Measurements from ENCODE around the gene DMTF1.
"Not testable (repeated sequence)": the region's sequence is repeated elsewhere in the genome, so short reads cannot be mapped to it uniquely, and the experiment has no call there.

Gene DMTF1

DNA sequence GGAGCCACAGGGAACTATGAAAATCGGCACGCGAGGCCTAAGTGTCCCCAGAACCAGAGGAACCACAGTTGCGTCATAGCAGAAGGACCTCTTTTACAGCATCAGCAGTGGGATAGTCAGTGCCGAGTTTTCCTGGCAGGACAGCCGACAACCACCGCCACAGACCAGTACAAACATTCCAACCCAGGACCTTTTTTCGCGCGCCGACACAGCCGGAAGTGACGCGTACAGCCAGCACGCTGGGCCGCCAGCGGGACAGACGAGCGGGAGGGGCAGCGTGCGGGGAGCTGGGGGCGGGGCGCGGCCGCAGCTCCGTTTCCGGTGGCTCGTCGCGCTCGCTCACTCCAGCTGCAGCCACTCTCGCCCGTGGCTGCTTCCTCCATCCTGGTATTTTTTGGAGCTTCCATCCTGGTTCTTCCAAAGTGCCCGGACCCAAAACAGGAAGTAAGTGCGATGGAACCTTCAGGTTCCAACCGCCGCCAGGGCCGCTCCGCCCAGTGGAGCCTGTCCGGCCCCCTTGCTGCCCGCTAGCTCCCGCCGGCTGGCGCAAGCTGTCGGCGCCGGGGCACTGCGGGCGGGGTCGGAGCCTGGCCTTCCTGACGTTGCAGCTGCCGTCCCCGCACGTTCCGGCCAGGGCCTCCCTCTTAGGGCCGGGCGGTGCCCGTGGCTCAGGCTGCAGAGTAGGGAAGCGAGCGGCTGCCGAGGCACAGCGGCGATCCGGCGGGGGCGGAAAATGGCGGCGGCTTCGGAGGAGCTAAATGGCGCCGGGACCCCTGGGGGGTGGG is at the start of gene DMTF1:
Gene DMTF1, plus strand, starts transcription at position 342 of the 785 bp plus-strand sequence. CDS start 12,489 bp downstream, outside the sequence.
- H3K4me3 ChIP-seq (ENCODE audit: low read length), result peak within 1 kb of the TSS; percentile 91
- H3K9me3 ChIP-seq (ENCODE audit: control insufficient read depth, low read depth, low read length), result no peaks in the 10 kb centered on the region
- peak within 1 kb of the TSS; percentile 97 for H3K9ac ChIP-seq (ENCODE audit: low read length)
- H3K4me1 ChIP-seq (ENCODE audit: control insufficient read depth, low read depth, low read length), result peaks cover 15% of the 10 kb centered on the region
- H3K27me3 ChIP-seq (ENCODE audit: control insufficient read depth, insufficient read depth, low read length), result no peaks in the 10 kb centered on the region
- H3K36me3 ChIP-seq (ENCODE audit: control insufficient read depth, low read depth, low read length), result peaks cover 12% of the 10 kb centered on the region
- H3K27ac ChIP-seq (ENCODE audit: low read length), result peak within 1 kb of the TSS; percentile 100

- Histone ChIP-seq H3K27me3 (ENCODE audit: control insufficient read depth, insufficient read depth, low read length) (no peaks in the 10 kb centered on the region), H3K9me3 (ENCODE audit: control insufficient read depth, low read depth, low read length) (no peaks in the 10 kb centered on the region), H3K4me1 (ENCODE audit: control insufficient read depth, low read depth, low read length) (no peaks in the 10 kb centered on the region), H3K4me3 (ENCODE audit: low read length) (no peak overlapping the region), H3K9ac (ENCODE audit: low read length) (no peak overlapping the region), H3K27ac (ENCODE audit: low read length) (no peak overlapping the region), H3K36me3 (ENCODE audit: control insufficient read depth, low read depth, low read length) (no peaks in the 10 kb centered on the region)
These were observed 46.9 kb upstream of the DMTF1 start for GRCh38 chr7:87105401-87105800.

DNA sequence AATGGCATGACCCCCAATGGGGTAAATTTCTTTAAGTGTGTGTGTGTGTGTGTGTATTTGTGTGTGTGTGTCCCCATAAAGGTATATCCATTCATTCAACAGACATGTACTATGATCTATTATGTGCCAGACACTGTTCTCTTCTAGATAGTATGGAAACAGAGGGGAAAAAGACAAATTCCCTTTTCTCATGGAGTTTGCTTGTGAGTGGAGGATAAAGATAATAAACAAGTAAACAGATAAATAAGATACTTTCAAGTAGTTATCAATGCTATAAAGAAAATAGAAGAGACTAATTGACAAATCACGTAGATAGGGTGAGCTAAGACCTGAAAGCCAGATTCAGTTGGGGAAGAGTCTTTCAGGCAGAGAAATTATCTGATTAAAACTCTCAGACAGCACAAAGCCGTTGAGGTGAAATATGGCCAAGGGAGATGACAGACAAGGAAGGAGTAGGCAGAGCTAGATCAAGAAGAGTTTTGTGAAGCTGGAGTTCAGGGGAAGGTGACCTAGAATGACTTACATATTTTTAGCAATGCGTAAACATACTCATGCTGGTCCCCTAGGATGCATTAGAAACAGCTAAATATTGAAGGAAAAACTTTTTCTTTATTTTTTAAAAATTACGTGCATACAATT is 45.2 kb upstream of the DMTF1 start:
- Histone ChIP-seq H3K9ac (ENCODE audit: low read length) (no peak overlapping the region), H3K36me3 (ENCODE audit: control insufficient read depth, low read depth, low read length) (no peaks in the 10 kb centered on the region), H3K4me1 (ENCODE audit: control insufficient read depth, low read depth, low read length) (no peaks in the 10 kb centered on the region), H3K9me3 (ENCODE audit: control insufficient read depth, low read depth, low read length) (no peaks in the 10 kb centered on the region), H3K27ac (ENCODE audit: low read length) (no peak overlapping the region), H3K4me3 (ENCODE audit: low read length) (no peak overlapping the region), H3K27me3 (ENCODE audit: control insufficient read depth, insufficient read depth, low read length) (no peaks in the 10 kb centered on the region)

DNA sequence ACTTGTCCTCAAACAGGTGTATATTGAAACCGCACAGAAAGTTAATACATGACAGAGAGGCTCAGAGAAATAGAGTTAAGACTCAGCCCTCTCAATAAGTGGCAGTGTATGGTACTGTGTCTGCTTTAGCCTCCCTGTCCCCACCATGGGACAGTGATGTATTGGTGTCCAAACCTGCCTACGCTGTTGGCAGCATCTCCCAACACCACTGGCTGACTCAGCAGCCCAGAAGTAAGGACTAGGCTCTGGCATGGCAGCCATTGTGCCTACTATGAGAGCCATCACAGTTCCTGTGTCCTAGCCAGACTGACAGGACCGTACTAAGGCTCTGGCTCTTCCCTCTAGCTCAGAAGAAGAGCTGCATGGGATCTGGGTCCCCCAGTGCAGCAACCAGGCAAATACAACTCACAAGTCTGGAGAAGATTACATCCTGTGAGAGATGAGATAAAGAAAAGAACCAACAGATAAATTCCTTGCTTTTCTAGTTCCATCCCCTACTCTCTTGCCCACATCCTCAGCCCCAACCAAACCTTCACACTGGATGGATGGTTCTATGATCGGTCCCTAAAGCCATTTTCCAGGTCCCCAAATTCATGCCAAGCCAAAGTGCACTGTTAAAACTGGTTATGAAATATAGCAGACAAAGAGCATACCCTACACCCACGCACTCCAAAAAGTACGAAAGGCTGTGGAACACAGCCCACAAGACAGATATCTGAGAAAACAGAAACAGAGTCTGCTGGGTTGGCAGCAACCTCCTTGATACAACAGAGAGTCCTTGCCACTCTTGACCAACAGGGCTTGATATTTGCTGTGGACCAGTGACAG is 44.1 kb upstream of the DMTF1 start:
- H3K9me3 ChIP-seq (ENCODE audit: control insufficient read depth, low read depth, low read length), result no peaks in the 10 kb centered on the region
- H3K36me3 ChIP-seq (ENCODE audit: control insufficient read depth, low read depth, low read length), result no peaks in the 10 kb centered on the region
- no peak overlapping the region for H3K27ac ChIP-seq (ENCODE audit: low read length)

DNA sequence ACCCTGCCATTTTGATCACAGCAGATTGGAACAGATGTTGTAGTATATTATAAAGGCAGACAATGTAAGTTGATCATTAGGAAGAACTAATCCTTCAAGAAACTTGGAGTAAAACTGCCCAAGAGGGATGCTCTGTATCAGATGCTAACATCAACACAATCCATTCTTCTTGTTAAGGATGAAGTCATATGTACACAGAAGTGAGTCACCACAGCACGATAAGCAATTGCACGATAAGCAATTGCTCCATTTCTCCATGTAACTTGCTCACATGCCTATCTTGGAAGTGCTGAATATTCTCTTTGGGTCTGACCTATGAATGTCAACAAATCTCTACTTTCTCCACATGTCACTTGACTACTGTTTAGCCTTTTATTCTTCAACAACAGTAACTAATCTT is 41.5 kb upstream of the DMTF1 start:
- Histone ChIP-seq H3K9me3 (ENCODE audit: control insufficient read depth, low read depth, low read length) (no peaks in the 10 kb centered on the region), H3K27ac (ENCODE audit: low read length) (no peak overlapping the region), H3K4me3 (ENCODE audit: low read length) (no peak overlapping the region)

More for the DNA sequence above, 44.1 kb upstream of the DMTF1 start:
- no peak overlapping the region for H3K4me3 ChIP-seq (ENCODE audit: low read length)
- H3K9ac ChIP-seq (ENCODE audit: low read length), result no peak overlapping the region
- no peaks in the 10 kb centered on the region for H3K4me1 ChIP-seq (ENCODE audit: control insufficient read depth, low read depth, low read length)
- H3K27me3 ChIP-seq (ENCODE audit: control insufficient read depth, insufficient read depth, low read length), result no peaks in the 10 kb centered on the region

DNA sequence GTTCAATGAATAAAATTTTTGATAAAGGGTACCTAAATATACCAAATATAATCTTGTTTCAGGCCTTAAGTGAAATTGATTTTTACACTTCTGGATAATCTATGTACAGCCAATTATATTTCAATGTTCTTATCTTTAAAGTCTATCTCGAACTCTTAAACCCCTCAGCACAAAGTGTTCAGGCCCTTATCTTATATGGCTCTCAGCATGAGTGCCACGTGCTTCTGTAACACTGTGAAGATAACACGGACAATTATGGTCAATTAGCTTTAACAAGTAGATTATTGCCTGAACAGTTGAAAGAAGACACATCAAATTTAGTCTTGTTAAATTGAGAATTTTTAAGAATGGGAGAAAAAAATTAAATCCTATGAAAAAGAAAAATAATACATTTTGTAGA is 40.4 kb upstream of the DMTF1 start:
- H3K9me3 ChIP-seq (ENCODE audit: control insufficient read depth, low read depth, low read length), result no peaks in the 10 kb centered on the region
- no peak overlapping the region for H3K9ac ChIP-seq (ENCODE audit: low read length)
- H3K27me3 ChIP-seq (ENCODE audit: control insufficient read depth, insufficient read depth, low read length), result no peaks in the 10 kb centered on the region
- H3K4me1 ChIP-seq (ENCODE audit: control insufficient read depth, low read depth, low read length), result no peaks in the 10 kb centered on the region
- no peak overlapping the region for H3K27ac ChIP-seq (ENCODE audit: low read length)
- H3K36me3 ChIP-seq (ENCODE audit: control insufficient read depth, low read depth, low read length), result no peaks in the 10 kb centered on the region
- no peak overlapping the region for H3K4me3 ChIP-seq (ENCODE audit: low read length)

More for the DNA sequence above, 41.5 kb upstream of the DMTF1 start:
- Histone ChIP-seq H3K27me3 (ENCODE audit: control insufficient read depth, insufficient read depth, low read length) (no peaks in the 10 kb centered on the region), H3K4me1 (ENCODE audit: control insufficient read depth, low read depth, low read length) (no peaks in the 10 kb centered on the region), H3K9ac (ENCODE audit: low read length) (no peak overlapping the region), H3K36me3 (ENCODE audit: control insufficient read depth, low read depth, low read length) (no peaks in the 10 kb centered on the region)

DNA sequence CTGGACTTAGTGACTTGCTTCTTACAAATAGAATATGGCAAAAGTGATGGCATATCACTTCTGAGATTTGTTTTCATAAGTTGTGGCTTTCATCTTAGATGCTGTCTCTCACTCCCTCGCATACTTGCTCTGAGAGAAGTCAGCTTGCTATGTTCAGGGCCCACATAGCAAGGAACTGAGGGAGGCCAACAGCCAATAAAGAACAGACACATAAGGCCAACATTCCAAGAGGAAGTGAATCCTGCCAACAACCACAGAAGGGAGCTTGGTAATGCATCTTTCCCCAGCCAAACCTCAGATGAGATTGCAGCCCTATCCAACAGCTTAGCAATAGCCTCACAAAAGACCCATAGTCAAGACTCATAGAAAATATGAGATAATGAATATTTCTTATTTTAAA is 39.2 kb upstream of the DMTF1 start:
- Histone ChIP-seq H3K4me3 (ENCODE audit: low read length) (no peak overlapping the region), H3K9ac (ENCODE audit: low read length) (no peak overlapping the region), H3K27me3 (ENCODE audit: control insufficient read depth, insufficient read depth, low read length) (no peaks in the 10 kb centered on the region), H3K9me3 (ENCODE audit: control insufficient read depth, low read depth, low read length) (no peaks in the 10 kb centered on the region), H3K4me1 (ENCODE audit: control insufficient read depth, low read depth, low read length) (no peaks in the 10 kb centered on the region), H3K27ac (ENCODE audit: low read length) (no peak overlapping the region), H3K36me3 (ENCODE audit: control insufficient read depth, low read depth, low read length) (no peaks in the 10 kb centered on the region)

DNA sequence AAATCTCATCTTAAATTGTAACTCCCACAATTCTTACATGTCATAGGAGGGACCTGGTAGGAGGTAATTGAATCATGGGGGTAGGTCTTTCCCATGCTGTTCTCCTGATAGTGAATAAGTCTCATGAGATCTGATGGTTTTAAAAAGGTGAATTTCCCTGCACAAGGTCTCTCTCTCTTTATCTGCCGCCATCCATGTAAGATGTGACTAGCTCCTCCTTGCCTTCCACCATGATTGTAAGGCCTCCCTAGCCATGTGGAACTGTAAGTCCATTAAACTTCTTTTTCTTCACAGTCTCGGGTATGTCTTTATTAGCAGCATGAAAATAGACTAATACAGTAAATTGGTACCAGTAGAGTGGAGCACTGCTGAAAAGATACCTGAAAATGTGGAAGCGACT is 38.3 kb upstream of the DMTF1 start:
- not testable (repeated sequence) for H3K27ac ChIP-seq (ENCODE audit: low read length); H3K9ac ChIP-seq (ENCODE audit: low read length); H3K36me3 ChIP-seq (ENCODE audit: control insufficient read depth, low read depth, low read length); H3K9me3 ChIP-seq (ENCODE audit: control insufficient read depth, low read depth, low read length); H3K27me3 ChIP-seq (ENCODE audit: control insufficient read depth, insufficient read depth, low read length); H3K4me1 ChIP-seq (ENCODE audit: control insufficient read depth, low read depth, low read length); H3K4me3 ChIP-seq (ENCODE audit: low read length)

DNA sequence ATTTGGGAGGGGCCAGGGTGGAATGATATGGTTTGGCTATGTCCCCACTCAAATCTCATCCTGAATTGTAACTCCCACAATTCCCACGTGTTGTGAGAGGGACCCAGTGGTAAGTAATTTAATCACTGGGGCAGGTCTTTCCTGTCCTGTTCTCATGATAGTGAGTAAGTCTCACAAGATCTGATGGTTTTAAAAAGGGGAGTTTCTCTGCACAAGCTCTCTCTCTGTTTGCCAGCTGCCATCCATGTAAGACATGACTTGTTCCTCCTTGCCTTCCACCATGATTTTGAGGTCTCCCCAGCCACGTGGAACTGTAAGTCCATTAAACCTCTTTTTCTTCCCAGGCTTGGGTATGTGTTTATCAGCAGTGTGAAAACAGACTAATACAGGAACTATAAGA is 36.5 kb upstream of the DMTF1 start:
- H3K4me1 ChIP-seq (ENCODE audit: control insufficient read depth, low read depth, low read length); H3K4me3 ChIP-seq (ENCODE audit: low read length); H3K27me3 ChIP-seq (ENCODE audit: control insufficient read depth, insufficient read depth, low read length); H3K27ac ChIP-seq (ENCODE audit: low read length); H3K9ac ChIP-seq (ENCODE audit: low read length); H3K36me3 ChIP-seq (ENCODE audit: control insufficient read depth, low read depth, low read length); H3K9me3 ChIP-seq (ENCODE audit: control insufficient read depth, low read depth, low read length): not testable (repeated sequence)

- Histone ChIP-seq H3K4me1 (ENCODE audit: control insufficient read depth, low read depth, low read length) (no peaks in the 10 kb centered on the region), H3K36me3 (ENCODE audit: control insufficient read depth, low read depth, low read length) (no peaks in the 10 kb centered on the region), H3K4me3 (ENCODE audit: low read length) (no peak overlapping the region), H3K9me3 (ENCODE audit: control insufficient read depth, low read depth, low read length) (no peaks in the 10 kb centered on the region), H3K27ac (ENCODE audit: low read length) (no peak overlapping the region), H3K27me3 (ENCODE audit: control insufficient read depth, insufficient read depth, low read length) (no peaks in the 10 kb centered on the region), H3K9ac (ENCODE audit: low read length) (no peak overlapping the region)
These were observed 35.9 kb upstream of the DMTF1 start for GRCh38 chr7:87116315-87116714.

DNA sequence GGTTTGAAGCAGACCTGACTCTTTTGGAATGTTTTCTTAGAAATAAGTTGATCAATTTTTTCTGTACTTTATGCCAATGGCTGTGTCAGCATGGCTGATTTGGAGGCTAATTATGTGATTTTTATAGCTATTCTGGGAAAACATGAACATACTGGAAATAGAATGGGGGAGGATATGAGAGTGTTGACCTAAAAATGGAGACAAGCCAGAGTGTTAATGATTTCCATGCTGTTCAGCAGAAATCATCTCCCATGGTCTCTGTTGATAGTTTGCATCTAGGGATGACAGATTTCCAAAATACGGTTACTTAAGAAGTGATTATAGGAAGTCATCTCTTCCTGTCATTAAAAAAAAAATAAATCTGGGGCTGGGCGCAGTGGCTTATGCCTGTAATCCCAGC is 32.7 kb upstream of the DMTF1 start:
- H3K36me3 ChIP-seq (ENCODE audit: control insufficient read depth, low read depth, low read length), result no peaks in the 10 kb centered on the region
- no peaks in the 10 kb centered on the region for H3K27me3 ChIP-seq (ENCODE audit: control insufficient read depth, insufficient read depth, low read length)
- H3K27ac ChIP-seq (ENCODE audit: low read length), result no peak overlapping the region
- H3K4me1 ChIP-seq (ENCODE audit: control insufficient read depth, low read depth, low read length), result no peaks in the 10 kb centered on the region
- no peak overlapping the region for H3K4me3 ChIP-seq (ENCODE audit: low read length)
- no peaks in the 10 kb centered on the region for H3K9me3 ChIP-seq (ENCODE audit: control insufficient read depth, low read depth, low read length)
- no peak overlapping the region for H3K9ac ChIP-seq (ENCODE audit: low read length)

Measured in iPS-18a (cell line).